DOHH2 (cell line): ENCODE measurements around the gene AJUBA.

Source experiments
- CTCF ChIP-seq: fragments of 200-600 bp; sonication (generic); IDR thresholded peaks from one replicate; pipeline ENCODE4 v1.5.1; 2014; ENCODE audit warnings: antibody characterized with exemption, mild to moderate bottlenecking, low read depth, low read length; ENCODE audit not compliant: poor library complexity, severe bottlenecking
- EZH2phosphoT487 ChIP-seq: fragments of 200-600 bp; sonication (generic); IDR thresholded peaks from 2 replicates; pipeline ENCODE4 v1.6.1; 2017; ENCODE audit warnings: borderline replicate concordance, mild to moderate bottlenecking, antibody characterized with exemption, low read length, moderate library complexity, mixed read lengths

DNA sequence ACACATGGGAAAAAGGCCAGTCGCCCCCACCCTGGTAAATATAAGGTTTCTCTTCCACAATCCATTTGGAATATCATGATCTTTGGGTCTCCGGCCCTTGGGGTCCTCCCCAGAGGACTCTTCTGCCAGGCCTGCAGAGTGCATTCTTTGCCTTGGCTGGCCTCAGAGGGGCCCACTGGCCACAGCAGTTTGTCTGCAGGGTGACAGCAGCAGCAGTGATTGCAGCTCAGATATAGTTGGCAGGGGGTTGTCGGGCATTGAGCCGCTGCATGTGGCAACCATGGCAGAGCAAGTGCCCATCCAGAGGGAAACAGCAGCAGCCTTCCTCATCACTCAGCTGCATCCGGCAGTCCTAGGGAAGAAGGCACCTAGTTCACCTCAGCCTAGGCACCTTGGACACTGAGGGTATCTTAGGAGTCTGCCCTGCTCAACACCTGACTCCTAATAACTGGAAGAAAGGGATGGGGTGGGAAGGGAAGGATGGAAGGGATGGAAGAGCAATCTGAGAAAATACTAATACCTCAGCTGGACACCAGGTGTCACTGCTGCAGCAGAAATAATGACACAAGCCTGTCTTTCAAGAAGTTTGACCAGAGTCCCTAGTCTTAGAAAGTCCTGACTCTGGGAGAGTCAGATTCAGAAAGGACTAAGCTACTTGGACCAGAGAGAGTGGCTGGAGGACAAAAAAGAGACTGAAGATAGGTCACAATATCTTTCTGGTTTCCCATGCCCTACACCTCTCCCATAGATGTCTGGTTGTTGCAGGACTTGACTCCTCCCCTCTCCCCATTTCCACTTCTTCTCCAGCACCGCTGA is 8.9 kb downstream of the AJUBA start:
- TF ChIP-seq CTCF = peak; percentile 79
- no peak for TF ChIP-seq EZH2phosphoT487
